HEK293T (cell line): ENCODE measurements around the gene SNX1.

Source experiments
- ARNT ChIP-seq: fragments of 450-650 bp; IDR thresholded peaks from 2 replicates; pipeline ENCODE4 v1.6.1; 2017; ENCODE audit warnings: mild to moderate bottlenecking
- BHLHE40 ChIP-seq: fragments of 450-650 bp; IDR thresholded peaks from 2 replicates; pipeline ENCODE4 v1.6.1; 2016; ENCODE audit warnings: mild to moderate bottlenecking, moderate library complexity, borderline replicate concordance
- CTBP1 ChIP-seq: fragments of 450-650 bp; IDR thresholded peaks from 2 replicates; pipeline ENCODE4 v1.6.1; 2016; ENCODE audit warnings: borderline replicate concordance
- FOXA1 ChIP-seq: fragments of 450-650 bp; IDR thresholded peaks from 2 replicates; pipeline ENCODE4 v1.6.1; 2016; ENCODE audit warnings: mild to moderate bottlenecking
- FOXK2 ChIP-seq: fragments of 450-650 bp; IDR thresholded peaks from 2 replicates; pipeline ENCODE4 v1.6.1; 2016; ENCODE audit warnings: mild to moderate bottlenecking
- FOXM1 ChIP-seq: fragments of 450-650 bp; IDR thresholded peaks from 2 replicates; pipeline ENCODE4 v1.6.1; 2017; ENCODE audit warnings: mild to moderate bottlenecking, borderline replicate concordance
- HDGF ChIP-seq: fragments of 450-650 bp; IDR thresholded peaks from 2 replicates; pipeline ENCODE4 v1.6.1; 2017; ENCODE audit warnings: antibody characterized with exemption, borderline replicate concordance
- LEF1 ChIP-seq: fragments of 450-650 bp; IDR thresholded peaks from 2 replicates; pipeline ENCODE4 v1.6.1; 2017; ENCODE audit warnings: mild to moderate bottlenecking, borderline replicate concordance
- PKNOX1 ChIP-seq: fragments of 450-650 bp; IDR thresholded peaks from 2 replicates; pipeline ENCODE4 v1.6.1; 2016
- SP1 ChIP-seq: fragments of 450-650 bp; IDR thresholded peaks from 2 replicates; pipeline ENCODE4 v1.6.1; 2017
- SUZ12 ChIP-seq: fragments of 450-650 bp; IDR thresholded peaks from 2 replicates; pipeline ENCODE4 v1.6.1; 2016; ENCODE audit warnings: mild to moderate bottlenecking
- TARDBP ChIP-seq: fragments of 450-650 bp; IDR thresholded peaks from 2 replicates; pipeline ENCODE4 v1.6.1; 2016
- ZNF384 ChIP-seq: fragments of 450-650 bp; IDR thresholded peaks from 2 replicates; pipeline ENCODE4 v1.6.1; 2016

- TF ChIP-seq ARNT (no peak), FOXA1 (no peak), FOXM1 (no peak), CTBP1 (no peak), FOXK2 (no peak), SUZ12 (no peak), ZNF384 (no peak), BHLHE40 (no peak), PKNOX1 (no peak), LEF1 (no peak), TARDBP (no peak), HDGF (no peak), SP1 (no peak)
Observed at GRCh38 chr15:64151727-64152506, 56.1 kb downstream of the SNX1 start, which contains the start of gene SNX22.
